Hepatocyte (in vitro differentiated cells): ENCODE measurements around the gene APPBP2. TPM values are rescaled to one million over a fixed set of nuclear protein-coding genes. Genes with fewer than 3 reads are reported as not detected.

Experiments
- DNase-seq: peaks from one replicate; pipeline ENCODE4 v3.0.0-alpha.2; 2016; ENCODE audit warnings: low spot score
- H2AFZ ChIP-seq: fragments of 200-600 bp; sonication (generic); 2 replicates; pipeline ENCODE4 v1.6.0; 2016; ENCODE audit warnings: antibody characterized with exemption, mild to moderate bottlenecking
- H3K27ac ChIP-seq: fragments of 200-600 bp; sonication (generic); 2 replicates; pipeline ENCODE4 v1.5.1; 2016; ENCODE audit warnings: mild to moderate bottlenecking
- H3K27me3 ChIP-seq: fragments of 200-600 bp; sonication (generic); 2 replicates; pipeline ENCODE4 v1.6.1; 2016
- H3K36me3 ChIP-seq: fragments of 200-600 bp; sonication (generic); replicated peaks from 2 replicates; pipeline ENCODE4 v1.5.1; 2016; ENCODE audit warnings: low read depth; ENCODE audit not compliant: insufficient read depth
- H3K4me1 ChIP-seq: fragments of 200-600 bp; sonication (generic); 2 replicates; pipeline ENCODE4 v1.5.1; 2016; ENCODE audit warnings: mild to moderate bottlenecking, moderate library complexity; ENCODE audit not compliant: insufficient read depth
- H3K4me2 ChIP-seq: fragments of 200-600 bp; sonication (generic); 2 replicates; pipeline ENCODE4 v1.6.0; 2016
- H3K4me3 ChIP-seq: fragments of 200-600 bp; sonication (generic); 2 replicates; pipeline ENCODE4 v1.5.1; 2016; ENCODE audit warnings: mild to moderate bottlenecking
- H3K79me2 ChIP-seq: fragments of 200-600 bp; sonication (generic); 2 replicates; pipeline ENCODE4 v1.6.0; 2017; ENCODE audit warnings: mild to moderate bottlenecking
- H3K9me2 ChIP-seq: fragments of 200-600 bp; sonication (generic); replicated peaks from 2 replicates; pipeline ENCODE4 v1.6.0; 2017; ENCODE audit warnings: mild to moderate bottlenecking; ENCODE audit not compliant: insufficient read depth
- H3K9me3 ChIP-seq: fragments of 200-600 bp; sonication (generic); 2 replicates; pipeline ENCODE4 v1.5.1; 2016; ENCODE audit warnings: low read depth, mild to moderate bottlenecking
- H4K20me1 ChIP-seq: fragments of 200-600 bp; sonication (generic); 2 replicates; pipeline ENCODE4 v1.6.0; 2016; ENCODE audit warnings: mild to moderate bottlenecking; ENCODE audit not compliant: insufficient read depth, poor library complexity, severe bottlenecking
- CTCF ChIP-seq: fragments of 200-600 bp; sonication (generic); IDR thresholded peaks from 2 replicates; pipeline ENCODE4 v1.5.1; 2016; ENCODE audit warnings: antibody characterized with exemption, mild to moderate bottlenecking; ENCODE audit not compliant: poor library complexity
- EZH2 ChIP-seq: fragments of 200-600 bp; sonication (generic); IDR thresholded peaks from 2 replicates; pipeline ENCODE4 v1.6.1; 2016; ENCODE audit warnings: antibody characterized with exemption, mild to moderate bottlenecking, borderline replicate concordance
- EZH2phosphoT487 ChIP-seq: fragments of 200-600 bp; sonication (generic); IDR thresholded peaks from one replicate; pipeline ENCODE4 v1.6.1; 2018; ENCODE audit warnings: antibody characterized with exemption, mild to moderate bottlenecking, low read depth, moderate library complexity; ENCODE audit not compliant: unreplicated experiment, severe bottlenecking
- WGBS: methylation state at CpG from one replicate; pipeline ENCODE4 v1.1.6; 2016; ENCODE audit warnings: low lambda C conversion rate; ENCODE audit errors: missing lambda C conversion rate; 5-methylcytosine and 5-hydroxymethylcytosine counted together
- polyA plus RNA-seq: library from polyadenylated mRNA; unstranded; fragments of >200 nt; fragmentation: Nextera tagmentation; extraction: Ambion mirVana; gene quantifications from 2 replicates; pipeline ENCODE4 v1.2.1, GENCODE V29; 2016
- total RNA-seq: library from RNA; depleted of rRNA; stranded (reverse); fragments of >200 nt; gene quantifications from 2 replicates; pipeline ENCODE4 v1.2.3, GENCODE V29; 2014

Gene APPBP2
- total RNA-seq, result 39.3 and 42.0 TPM in 2 replicates
- polyA plus RNA-seq, result 37.2 and 42.6 TPM in 2 replicates

- WGBS, result under 1% methylated on average over 60 of the region's 69 CpGs
- H3K27me3 ChIP-seq, result no peaks in the 10 kb centered on the region
- H3K4me2 ChIP-seq, result peak within 1 kb of the TSS; percentile 85
- peaks cover 63% of the 10 kb centered on the region for H3K79me2 ChIP-seq
- peaks cover 17% of the 10 kb centered on the region for H3K4me1 ChIP-seq
- DNase-seq, result peak; percentile 94
- peak within 1 kb of the TSS; percentile 69 for H3K4me3 ChIP-seq
- peak within 1 kb of the TSS; percentile 100 for H3K27ac ChIP-seq
- no peaks in the 10 kb centered on the region for H3K36me3 ChIP-seq
- peak within 1 kb of the TSS; percentile 85 for H2AFZ ChIP-seq
- peaks cover 42% of the 10 kb centered on the region for H4K20me1 ChIP-seq
- no peaks in the 10 kb centered on the region for H3K9me3 ChIP-seq
- H3K9me2 ChIP-seq, result no peaks in the 10 kb centered on the region
- TF ChIP-seq EZH2phosphoT487 (no peak), CTCF (no peak), EZH2 (no peak)
These were observed at the start of gene APPBP2 for GRCh38 chr17:60525685-60526514. Gene APPBP2 (minus strand): TSS chr17:60526242. CDS start chr17:60525931, 311 bp downstream.

GRCh38 chr17:60573236-60574051 lies 47.4 kb upstream of the APPBP2 start:
- H3K4me2 ChIP-seq, result no peak overlapping the region
- no peaks in the 10 kb centered on the region for H3K27me3 ChIP-seq
- no peaks in the 10 kb centered on the region for H3K9me3 ChIP-seq
- no peaks in the 10 kb centered on the region for H4K20me1 ChIP-seq
- no peaks in the 10 kb centered on the region for H3K9me2 ChIP-seq
- DNase-seq, result peak; percentile 29
- H3K27ac ChIP-seq, result peak overlapping the region; percentile 71
- H3K36me3 ChIP-seq, result no peaks in the 10 kb centered on the region
- WGBS, result 50% methylated on average over 2 of the region's 2 CpGs
- no peak overlapping the region for H3K4me3 ChIP-seq
- H2AFZ ChIP-seq, result no peak overlapping the region
- TF ChIP-seq EZH2phosphoT487 (no peak), CTCF (no peak), EZH2 (no peak)
- no peaks in the 10 kb centered on the region for H3K4me1 ChIP-seq
- H3K79me2 ChIP-seq, result no peaks in the 10 kb centered on the region

- no peak overlapping the region for H3K4me2 ChIP-seq
- H3K9me2 ChIP-seq, result no peaks in the 10 kb centered on the region
- no peaks in the 10 kb centered on the region for H3K79me2 ChIP-seq
- no peaks in the 10 kb centered on the region for H4K20me1 ChIP-seq
- H2AFZ ChIP-seq, result no peak overlapping the region
- H3K27ac ChIP-seq, result no peak overlapping the region
- H3K36me3 ChIP-seq, result no peaks in the 10 kb centered on the region
- H3K4me3 ChIP-seq, result no peak overlapping the region
- H3K9me3 ChIP-seq, result no peaks in the 10 kb centered on the region
- TF ChIP-seq CTCF, result no peak
- TF ChIP-seq EZH2, result no peak
- no peak for TF ChIP-seq EZH2phosphoT487
- 89% methylated on average over 6 of the region's 6 CpGs for WGBS
- no peaks in the 10 kb centered on the region for H3K4me1 ChIP-seq
- no peaks in the 10 kb centered on the region for H3K27me3 ChIP-seq
- no peak for DNase-seq
These were observed 39.2 kb upstream of the APPBP2 start for GRCh38 chr17:60565233-60565632.
